T follicular helper cell (primary cell): Measurements from ENCODE around the gene SLC25A48.
"Not testable (repeated sequence)": the region's sequence is repeated elsewhere in the genome, so short reads cannot be mapped to it uniquely, and the experiment has no call there.

Experiments
- DNase-seq: peaks from one replicate; pipeline ENCODE4 v3.0.0-alpha.2; 2020; ENCODE audit warnings: low read depth

Gene SLC25A48

DNA sequence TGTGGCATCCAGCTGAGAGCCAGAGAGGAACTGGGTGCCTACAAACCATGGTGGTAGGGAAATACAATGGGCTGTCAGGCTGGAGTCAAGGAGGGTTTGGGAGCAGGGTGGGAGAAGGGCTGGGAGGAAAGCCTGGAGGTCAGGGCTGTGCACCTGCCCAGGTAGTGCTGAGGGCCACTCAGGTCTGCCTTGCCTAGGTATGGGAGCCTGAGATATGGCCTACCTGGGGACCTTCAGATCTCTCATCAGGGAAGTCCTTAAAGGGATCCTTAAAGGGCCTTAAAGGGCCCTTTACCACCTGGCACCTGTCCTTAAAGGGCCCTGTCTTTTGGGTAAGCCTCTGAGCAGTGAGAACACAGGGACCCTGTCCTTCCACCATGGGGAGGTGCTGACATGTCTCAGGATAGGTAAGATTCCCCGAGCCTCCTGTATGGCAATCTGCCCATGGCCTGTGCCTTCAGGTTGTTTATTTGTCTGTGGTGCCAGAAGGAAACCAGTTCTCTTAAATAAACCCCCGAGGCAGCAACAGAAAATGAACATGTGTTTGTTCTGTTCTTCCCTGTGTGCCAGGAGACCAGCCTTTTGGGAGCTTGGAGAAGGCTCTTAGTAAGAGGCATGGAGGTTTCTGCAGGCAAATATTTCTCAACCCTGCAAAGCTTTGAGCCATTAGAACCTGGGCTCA lies 23.3 kb downstream of the SLC25A48 start:
- no peak for DNase-seq

DNA sequence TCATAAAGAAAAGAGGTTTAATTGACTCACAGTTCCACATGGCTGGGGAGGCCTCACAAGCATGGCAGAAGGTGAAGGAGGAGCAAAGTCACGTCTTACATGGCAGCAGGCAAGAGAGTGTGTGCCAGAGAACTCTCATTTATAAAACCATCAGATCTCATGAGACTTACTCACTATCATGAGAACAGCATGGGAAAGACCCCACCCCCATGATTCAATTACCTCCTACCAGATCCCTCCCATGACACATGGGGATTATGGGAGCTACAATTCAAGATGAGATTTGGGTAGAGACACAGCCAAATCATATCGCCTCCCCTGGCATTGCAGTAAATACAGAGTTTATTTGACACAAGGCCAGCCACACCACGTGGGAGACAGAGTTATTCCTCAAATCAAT lies 24.7 kb downstream of the SLC25A48 start:
- not testable (repeated sequence) for DNase-seq

DNA sequence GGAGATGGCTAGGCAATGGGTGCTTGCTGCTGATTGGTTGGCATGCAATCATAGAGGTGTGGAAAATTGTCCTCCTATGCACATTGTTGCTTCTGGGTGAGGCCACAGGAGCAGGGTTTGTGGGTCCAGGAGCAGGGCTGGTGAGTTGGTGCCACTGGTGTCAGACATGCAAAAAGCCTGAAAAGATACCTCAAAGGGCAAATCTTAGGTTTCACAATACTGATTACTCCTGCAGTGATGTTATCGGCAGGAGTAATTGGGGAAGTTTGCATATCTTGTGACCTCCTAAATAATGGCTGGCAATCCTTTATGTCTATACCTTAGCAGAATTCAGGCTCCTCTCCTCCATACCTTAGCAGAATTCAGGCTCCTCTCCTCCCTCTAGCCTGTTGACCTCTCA lies 25.2 kb downstream of the SLC25A48 start:
- no peak for DNase-seq

DNA sequence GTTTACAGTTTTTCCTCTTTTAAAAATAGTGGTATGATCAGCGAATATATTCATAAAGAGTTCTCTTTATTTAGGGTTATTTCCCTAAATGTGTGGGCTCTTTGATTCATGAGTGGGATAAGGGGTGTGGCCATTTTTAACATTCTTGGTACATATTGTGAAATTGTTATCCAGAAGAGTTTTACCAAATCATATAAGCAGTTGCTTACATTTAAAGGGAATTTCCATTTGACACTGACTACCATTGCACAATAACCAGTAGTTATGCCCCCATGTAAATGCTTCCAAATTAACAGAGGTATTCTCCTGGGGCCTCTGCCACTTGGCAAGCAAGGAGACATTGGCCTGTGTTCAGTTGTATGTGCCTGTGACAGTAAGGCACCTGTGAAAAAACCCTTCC lies 27.2 kb downstream of the SLC25A48 start:
- DNase-seq: no peak

DNA sequence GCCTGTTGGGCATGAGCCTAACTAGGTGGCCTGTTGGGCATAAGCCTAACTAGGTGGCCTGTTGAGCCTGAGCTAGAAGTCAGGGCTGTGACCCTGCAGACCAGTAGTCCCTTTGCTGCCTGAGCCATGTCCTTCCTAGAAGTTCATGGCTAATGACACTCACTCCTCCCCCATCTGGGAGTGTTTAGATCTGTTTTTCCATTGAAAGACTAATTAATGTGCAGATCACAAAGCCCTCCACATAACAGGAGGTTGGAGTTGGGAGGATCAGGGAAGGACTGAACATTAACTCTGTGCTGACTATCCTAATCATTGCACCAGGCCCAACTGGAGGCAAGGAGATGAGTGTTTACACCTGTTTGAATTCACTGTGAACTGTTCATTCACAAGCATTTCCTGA lies 27.6 kb downstream of the SLC25A48 start:
- DNase-seq: no peak

DNA sequence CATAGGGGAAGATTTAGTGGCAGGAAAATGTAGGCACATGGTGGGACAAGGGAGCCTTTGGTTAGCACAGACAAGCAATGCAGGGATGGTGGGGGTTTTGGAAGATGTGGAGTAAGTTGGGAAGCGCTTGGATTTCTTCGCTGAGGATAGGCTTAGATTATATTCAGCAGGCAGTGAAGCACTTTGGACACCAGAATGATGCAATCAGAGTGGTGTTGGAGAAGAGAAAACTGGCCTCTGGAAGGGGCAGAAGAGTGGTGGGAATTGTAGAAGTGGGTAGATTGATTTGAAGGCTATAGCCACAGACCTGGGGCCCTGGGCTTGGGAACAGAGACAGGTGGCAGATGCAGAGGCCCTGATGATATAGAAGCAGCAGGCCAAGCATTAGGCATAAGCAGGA lies 28.3 kb downstream of the SLC25A48 start:
- DNase-seq: no peak

DNA sequence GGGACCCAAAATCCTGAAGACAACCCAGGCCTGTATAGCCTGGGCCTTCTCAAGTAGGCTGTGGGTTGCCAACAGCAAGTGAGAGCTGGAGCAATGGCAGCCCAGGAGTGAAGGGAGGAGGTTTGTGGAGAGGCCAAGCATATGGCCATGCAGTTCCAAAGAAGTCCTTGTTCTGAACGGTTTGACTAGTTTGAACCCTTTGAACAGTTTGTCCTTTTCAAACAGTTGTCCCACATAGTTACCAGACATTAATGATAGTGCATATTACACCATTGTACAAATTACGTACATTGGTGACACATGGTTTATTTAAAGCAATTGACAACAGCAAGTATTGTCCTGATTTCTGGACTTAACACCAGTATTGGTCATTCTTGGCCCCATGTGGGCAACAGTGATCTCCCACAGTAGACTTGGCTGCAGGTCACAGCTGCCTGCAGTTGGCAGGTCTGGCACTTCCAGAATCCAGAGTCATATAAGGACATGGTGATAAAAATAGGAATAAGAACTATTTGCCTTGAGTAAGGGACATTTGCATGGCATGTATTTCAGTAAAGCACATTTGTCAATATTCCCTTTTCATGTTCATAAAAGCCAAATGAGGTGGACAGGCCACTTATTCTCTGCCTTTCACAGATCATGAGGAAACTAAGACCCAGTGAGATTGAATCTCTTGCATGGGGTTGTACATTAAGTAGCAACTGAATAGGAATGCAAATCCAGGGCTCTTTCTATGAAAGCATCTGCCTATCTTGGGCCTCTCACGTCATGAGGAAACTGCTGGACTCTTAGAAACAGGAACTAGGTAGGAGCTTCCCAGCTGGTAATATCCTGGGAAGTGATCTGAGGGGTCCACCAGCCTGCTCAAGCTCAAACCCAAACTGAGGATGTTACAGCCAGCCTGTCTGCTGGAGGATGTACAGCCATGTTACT lies 30.3 kb downstream of the SLC25A48 start:
- DNase-seq: no peak

DNA sequence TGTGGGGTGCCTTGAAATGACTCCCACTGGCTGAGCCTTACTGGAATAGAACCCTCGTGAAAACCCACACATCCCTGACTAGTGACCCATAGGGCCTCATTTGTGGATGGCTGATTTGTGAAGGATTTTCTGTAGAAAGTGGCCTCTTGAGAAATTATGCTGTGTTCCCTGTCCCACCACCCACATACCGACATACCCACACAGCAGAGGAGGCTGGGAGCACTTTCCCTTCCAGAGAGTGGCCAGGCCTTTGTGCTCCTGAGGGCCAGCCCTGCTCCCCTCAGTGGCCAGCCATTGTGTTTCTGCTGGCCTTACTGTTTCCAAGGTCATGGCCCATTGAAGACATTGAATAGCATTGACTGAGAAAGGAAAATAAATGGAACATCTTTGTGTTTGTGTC lies 31.6 kb downstream of the SLC25A48 start:
- no peak for DNase-seq

DNA sequence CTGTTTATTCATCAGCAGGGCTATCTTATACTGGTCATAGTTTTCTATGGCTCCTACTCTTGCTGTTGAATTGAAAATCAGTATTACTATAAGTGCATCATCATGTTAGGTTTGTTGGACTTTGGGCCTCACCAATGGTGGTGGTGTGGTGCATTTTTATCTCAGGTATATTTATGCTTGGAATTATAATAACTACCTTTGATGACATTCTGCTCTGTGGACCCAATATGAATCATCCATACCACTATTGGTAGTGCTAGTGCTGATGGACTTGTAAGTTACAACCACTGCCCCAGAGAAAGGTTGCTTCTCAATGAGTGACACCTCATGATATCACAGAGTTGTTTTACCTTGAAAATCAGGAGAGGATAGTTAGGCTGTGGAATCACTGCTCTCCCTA lies 33.1 kb downstream of the SLC25A48 start:
- DNase-seq: no peak

DNA sequence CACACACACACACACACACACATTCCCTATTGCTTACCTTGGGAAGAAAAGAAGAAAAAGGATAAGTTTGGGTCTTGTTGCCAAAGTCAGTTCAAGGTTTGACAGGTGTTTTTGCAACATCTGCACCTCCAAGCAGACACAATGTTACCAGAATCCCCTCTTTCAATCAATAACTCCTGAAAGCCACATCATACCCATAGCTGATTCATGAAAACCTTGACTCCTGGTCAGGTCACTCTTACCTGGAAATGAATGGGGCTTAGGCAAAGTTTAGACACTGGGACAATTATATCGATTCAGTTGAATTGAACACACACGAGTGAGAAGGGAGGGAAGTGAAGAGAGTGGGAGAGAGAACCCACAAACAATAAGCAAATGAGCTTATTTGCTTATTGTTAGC lies 34.2 kb downstream of the SLC25A48 start:
- no peak for DNase-seq

DNA sequence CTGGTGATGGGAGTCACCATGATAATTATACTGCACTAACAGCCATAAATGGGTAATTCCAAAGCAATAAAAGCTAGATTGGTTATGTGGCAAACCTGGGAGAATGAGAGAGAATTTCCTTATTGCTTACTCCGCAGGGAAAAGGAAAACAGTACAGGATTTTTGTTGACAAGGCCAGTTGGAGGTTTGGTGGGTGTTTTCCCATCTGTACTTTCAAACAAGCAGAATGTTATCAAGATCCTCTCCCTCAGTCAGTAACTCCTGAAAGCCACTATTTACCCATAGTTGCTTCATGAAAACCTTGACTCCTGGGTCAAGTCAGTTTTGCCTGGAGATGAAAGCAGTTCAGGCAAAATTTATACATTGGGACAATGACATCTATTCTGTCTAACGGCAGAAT lies 34.8 kb downstream of the SLC25A48 start:
- DNase-seq: no peak

DNA sequence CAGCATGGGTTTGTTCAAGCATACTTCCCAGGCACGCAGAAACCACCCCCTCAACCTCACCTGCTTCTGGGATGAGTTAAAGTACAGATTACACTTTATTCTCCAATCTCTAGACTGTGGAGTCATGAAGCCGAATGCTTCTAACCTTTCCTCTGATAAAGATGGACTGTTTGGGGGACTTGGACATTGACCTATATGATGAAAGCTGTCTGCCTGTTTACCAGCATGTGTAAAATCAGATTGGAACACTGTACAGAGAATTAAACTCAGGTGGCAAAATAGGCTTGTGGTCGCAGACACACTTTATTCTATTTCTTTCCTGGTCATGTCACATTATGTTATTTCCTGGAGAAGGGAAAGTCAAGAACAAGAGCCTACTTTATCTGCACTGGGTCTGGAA lies 35.5 kb downstream of the SLC25A48 start:
- DNase-seq: no peak

DNA sequence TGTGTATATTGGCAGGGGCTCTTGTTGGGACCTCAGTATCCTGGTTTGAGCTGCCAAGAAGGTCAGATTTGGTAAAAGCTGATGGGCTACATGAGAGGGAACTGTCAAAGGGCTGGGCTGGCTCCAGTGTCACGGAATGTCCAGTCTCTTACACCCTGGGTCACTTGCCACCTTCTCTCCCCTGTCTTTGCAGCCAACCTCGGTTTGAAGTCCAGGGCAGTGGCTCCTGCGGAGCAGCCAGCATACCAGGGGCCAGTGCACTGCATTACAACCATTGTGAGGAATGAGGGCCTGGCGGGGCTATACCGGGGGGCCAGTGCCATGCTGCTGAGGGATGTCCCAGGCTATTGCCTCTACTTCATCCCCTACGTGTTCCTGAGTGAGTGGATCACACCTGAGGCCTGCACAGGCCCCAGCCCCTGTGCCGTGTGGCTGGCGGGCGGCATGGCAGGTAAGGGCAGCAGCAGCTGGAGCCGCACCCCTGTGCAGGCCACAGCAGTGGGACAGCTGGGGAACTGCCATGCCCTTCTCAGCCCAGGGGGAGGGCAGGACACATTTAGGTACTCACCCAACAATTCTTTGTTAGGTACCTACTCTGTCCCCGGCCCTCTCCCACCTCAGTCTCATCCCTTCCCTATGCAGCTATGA lies 36.9 kb downstream of the SLC25A48 start:
- no peak for DNase-seq

DNA sequence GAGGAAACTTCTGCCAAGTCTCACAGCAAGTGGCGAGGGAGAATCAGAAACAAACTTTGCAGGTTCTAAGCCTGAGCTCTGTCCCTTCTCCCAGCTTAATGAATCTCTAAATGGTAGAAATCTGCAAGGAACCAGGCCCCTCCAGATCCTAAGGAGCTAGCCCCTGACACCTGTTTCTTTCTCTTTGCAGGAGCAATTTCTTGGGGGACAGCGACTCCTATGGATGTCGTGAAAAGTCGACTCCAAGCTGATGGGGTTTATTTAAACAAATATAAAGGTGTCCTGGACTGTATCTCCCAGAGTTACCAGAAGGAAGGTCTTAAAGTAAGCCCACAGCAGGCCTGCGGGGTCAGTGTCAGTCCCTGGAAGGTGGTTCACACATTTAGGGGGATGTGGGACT lies 39.4 kb downstream of the SLC25A48 start:
- no peak for DNase-seq

DNA sequence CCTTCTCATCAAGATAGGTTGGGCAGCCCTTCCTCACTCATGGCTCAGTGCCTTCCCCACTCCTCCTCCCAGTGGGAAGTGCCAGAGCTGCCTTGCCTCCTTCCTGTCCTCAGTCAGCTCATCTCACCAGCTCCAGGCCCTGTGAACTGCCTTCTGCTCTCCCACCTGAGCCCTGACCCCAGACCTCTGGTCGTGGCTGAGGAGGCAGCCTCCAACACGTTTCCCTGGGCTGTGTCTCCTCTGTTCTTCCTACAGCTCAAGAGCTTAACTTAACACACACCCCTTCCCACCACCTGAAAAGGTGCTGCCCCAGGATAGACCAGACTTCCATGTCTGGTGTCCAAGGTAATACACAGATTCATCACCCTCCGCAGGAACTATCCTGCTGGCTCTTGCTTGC lies 40.0 kb downstream of the SLC25A48 start:
- DNase-seq: no peak

DNA sequence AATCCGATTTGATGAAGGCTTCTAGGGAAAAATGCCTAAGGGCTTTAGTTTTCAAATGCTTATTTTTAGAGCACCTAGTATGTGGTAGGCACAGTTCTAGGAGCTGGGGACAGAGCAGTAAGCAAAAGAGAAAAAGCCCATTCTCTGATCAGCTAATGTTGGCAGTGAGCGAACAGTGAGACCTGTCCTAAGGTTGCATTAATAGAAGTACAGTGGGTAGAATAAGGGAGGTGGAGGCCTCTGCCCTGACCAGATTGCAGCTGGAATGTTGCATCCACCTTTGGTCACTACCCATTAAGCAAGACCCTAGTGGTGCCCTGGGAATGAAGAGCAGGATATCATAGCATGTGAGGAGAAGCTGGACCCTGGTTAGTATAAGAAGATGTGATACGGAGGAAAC lies 41.1 kb downstream of the SLC25A48 start:
- no peak for DNase-seq

DNA sequence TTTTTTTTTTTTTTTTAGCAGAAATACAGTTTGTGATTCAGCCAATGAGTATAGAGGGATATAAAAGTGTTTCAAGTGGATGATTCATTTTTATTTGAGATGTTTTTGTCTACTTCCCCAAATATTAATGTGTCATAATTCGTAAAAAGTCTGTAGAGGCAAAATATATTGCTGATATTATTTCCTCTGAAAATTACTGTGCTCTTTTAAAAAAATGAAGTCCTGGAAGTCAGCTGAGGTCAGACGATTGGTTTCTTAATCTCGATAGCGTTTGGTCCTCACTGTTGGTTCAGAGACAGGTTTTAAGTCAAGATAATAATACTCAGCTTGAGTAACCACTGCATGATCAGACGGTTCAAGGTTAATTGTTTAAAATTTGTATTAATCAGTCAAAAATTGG lies 41.7 kb downstream of the SLC25A48 start:
- no peak for DNase-seq

DNA sequence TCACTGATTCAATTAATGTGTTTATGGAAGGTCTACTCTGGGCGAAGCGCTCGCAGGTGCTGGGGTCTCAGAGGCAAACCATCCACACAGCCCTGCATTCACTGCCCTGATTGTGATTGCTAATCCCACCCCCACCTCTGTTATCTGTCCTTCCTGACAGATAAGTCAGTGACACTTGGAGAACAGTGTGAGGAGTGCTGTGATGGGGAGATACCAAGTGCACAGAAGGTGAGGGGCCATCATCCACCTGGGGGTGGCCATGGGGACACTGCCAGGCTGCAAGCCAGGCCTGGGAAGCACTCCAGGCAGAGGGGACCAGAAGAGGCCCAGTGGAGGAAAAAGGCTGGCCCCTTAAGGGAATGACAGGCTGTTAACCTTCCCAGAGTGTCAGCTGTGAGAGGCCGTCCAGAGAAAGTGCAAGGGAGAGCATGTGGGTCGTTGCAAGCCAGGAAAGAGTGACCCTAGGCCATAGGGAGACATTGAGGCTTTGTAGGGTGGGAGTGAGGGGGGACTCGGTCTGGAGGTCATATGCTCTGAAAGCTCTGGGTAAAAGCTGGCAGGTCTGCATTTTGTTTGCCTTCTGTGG lies 43.2 kb downstream of the SLC25A48 start:
- no peak for DNase-seq

DNA sequence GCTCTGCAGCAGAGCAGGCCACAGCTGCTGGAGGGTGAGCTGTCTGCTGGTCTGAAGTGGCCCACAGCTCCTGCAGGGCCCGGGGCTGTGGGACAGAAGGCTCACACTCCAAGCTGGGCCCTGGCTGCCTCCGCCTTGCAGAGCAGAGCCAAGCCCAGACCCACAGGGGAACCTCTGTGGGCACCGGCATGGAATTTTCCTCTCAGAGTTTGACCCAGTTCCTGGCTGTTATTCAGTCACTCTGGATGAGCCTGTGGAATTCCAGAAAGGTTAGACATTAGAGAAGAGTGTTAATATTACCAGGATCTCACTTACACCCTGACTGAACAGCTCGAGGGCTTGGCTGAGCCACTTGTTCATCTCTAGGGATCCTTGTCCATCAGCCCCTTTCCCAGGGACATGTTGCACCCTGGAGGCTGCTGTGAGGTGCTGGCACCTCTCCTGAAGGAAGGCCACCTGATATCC lies 43.7 kb downstream of the SLC25A48 start:
- no peak for DNase-seq

DNA sequence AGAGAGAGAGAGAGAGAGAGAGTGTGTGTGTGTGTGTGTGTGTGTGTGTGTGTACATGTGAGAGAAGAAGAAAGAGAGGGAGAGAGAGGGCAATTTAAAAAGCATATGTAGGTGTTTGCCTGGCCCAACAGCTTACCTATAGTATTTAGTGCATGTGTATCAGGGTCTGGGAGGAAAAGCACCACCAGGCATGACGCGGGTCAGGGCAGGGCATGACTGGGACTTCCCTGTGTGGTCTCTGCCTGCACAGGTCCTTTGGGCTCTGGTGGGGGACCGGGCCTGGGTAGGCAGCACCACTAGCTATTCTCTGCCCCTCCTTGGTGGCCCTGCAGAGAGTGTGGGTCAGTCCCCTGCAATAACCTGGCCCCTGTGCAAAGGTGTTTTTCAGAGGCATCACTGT lies 45.1 kb downstream of the SLC25A48 start:
- DNase-seq: no peak

DNA sequence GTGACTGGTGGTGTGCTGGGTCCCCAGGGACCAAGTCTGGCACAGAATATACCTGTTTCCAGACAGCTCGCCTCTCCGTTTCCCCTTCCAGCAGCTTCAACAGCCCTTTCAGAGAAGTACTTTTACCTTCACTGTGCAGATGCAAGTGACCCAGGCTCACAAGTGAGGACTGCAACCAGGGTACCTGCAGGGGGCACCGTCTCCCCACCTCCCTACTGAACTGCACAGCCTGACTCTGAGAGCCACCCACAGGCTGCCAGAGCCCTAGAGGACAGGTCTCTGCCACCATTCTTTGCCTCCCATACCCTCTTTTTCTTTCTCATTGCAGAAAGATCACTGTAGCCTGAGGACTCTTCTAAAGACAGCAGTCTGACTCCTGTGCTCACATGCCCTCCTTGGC lies 45.8 kb downstream of the SLC25A48 start:
- no peak for DNase-seq

DNA sequence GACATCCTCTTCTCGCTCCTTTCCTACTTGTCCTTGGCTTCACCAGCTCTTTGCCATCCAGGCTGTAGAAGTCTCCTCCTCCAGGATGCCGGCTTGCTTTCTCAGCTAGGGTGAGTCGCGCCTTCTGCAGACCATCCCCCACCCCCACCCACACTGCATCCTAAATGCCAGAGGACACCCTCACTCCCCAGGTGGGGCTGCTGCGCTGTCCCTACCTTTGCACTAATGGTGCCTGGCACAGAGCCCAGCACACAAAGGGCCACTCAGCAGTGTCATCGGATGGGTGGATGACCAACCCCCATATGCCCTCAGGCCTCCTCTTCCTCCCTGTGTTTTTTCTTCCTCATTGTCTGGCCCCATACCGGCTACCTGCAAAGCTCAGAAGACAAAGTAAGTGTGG lies 46.3 kb downstream of the SLC25A48 start:
- DNase-seq: no peak

DNA sequence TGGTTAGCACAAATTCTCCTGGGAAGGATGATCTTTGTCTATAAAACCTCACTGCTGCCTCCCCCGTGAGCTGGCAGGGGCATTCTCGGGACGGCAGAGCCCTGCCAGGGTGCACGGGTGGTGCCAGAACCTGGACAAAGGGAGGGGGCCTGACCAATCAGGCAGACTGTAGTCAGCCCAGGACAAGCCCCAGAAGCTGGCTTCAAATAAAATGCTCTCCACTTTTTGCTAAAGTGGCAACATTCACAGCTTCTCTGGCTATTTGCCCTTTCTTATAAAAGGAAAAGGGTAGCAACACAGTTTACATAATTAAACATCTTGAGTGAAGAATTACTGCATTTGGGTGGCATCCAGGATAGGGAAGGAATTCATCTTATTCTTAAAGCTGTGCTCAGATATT lies 46.8 kb downstream of the SLC25A48 start:
- DNase-seq: no peak
